ENCODE results near the gene KCNC3. TPM values are rescaled to one million over a fixed set of nuclear protein-coding genes. Genes with fewer than 3 reads are reported as not detected.

KCNC3 gene
- total and polyA plus RNA-seq, 2 of the 4 experiments (the other 2 are of a cell fraction): 0.07 TPM; not detected in 1

DNA sequence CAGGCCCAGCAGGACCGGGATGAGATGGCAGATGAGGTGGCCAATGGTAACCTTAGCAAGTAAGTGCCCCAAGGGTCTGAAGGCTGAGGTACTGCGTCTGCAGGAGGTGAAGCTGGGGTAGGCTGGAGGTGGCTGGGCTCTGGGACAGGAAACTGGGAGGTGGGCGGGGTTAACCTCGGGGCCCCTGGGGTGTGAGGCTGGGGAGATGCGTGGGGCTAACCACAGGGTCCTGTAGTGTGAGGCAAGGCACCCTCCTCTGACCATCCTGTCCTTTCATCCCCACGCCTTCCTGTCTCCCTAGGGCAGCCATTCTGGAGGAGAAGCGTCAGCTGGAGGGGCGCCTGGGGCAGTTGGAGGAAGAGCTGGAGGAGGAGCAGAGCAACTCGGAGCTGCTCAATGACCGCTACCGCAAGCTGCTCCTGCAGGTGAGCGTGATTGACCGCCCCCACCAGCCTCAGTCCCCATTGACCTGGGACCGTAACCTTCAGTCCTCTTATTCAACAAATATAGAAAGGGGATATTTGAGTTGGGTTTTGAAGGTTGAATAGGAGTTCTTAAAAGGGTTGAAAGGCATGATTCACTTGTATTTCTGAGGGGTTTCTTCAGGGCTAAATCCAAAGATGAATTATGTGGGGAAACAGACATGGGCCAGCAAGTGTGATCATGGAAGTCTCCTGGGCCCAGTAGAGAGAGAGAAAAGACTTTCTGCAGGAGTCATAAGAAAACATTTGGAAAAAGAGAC lies 35.7 kb downstream of the KCNC3 start:
- H3K23ac ChIP-seq (ENCODE audit: low read depth, low read length): no peak overlapping the region
- no peak overlapping the region for H2BK120ac ChIP-seq (ENCODE audit: low read depth, low read length)
- H2AK9ac ChIP-seq (replicated peaks; ENCODE audit: low read depth, low read length, poor library complexity): no peak overlapping the region
- no peak overlapping the region for H3K9ac ChIP-seq (ENCODE audit: low read depth, low read length)
- no CpG with 5 or more reads among the region's 14 CpGs for WGBS, 2 experiments (ENCODE audit: extremely low coverage in 2 of 2, insufficient read length in 1 of 2)
- no peak overlapping the region for H4K91ac ChIP-seq (ENCODE audit: insufficient read depth, low read depth, low read length)
- H3K27ac ChIP-seq (ENCODE audit: insufficient read depth, low read length): no peak overlapping the region
- no peaks in the 10 kb centered on the region for H3K9me1 ChIP-seq (ENCODE audit: insufficient read depth, low read length)
- CTCF ChIA-PET: no interaction called here
- no peak overlapping the region for H2BK5ac ChIP-seq (ENCODE audit: low read depth, low read length, poor library complexity, severe bottlenecking)
- no peak overlapping the region for H4K5ac ChIP-seq (ENCODE audit: low read depth, low read length)
- no peak overlapping the region for H2BK20ac ChIP-seq (ENCODE audit: low read depth, low read length)
- H3K4ac ChIP-seq (ENCODE audit: low read depth, low read length): no peak overlapping the region
- BruUV-seq (replicated peaks): no TSS peak
- no peak for DNase-seq
- dilution Hi-C loops (cut with HindIII; ENCODE audit: low sequenced_read_pairs, unreplicated experiment): no loop called here
- ATAC-seq (ENCODE audit: low read depth): no peak
- peaks cover 12% of the 10 kb centered on the region; the same call in 1 of the 2 replicates for H3K9me3 ChIP-seq (ENCODE audit: control insufficient read depth, insufficient read depth, low read length)
- no peaks in the 10 kb centered on the region for H3K36me3 ChIP-seq (ENCODE audit: control insufficient read depth, insufficient read depth, low read length)
- TF ChIP-seq FOS (IDR thresholded peaks at IDR 0.05; ENCODE audit: low read depth, low read length) (no peak), RCOR1 (IDR thresholded peaks at IDR 0.05; ENCODE audit: insufficient replicate concordance, low read length) (no peak), CEBPB (IDR thresholded peaks at IDR 0.05; ENCODE audit: low read depth, low read length) (no peak), MAFK (IDR thresholded peaks at IDR 0.05; ENCODE audit: low read depth, low read length) (no peak), SMC3 (IDR thresholded peaks at IDR 0.05; ENCODE audit: low read depth, low read length) (no peak), BHLHE40 (IDR thresholded peaks at IDR 0.05; ENCODE audit: low read depth, low read length) (no peak), CHD1 (IDR thresholded peaks at IDR 0.05; ENCODE audit: low read depth, low read length) (no peak), RFX5 (IDR thresholded peaks at IDR 0.05; ENCODE audit: low read depth, low read length) (no peak), MXI1 (IDR thresholded peaks at IDR 0.05; ENCODE audit: borderline replicate concordance, low read depth, low read length) (no peak), MAZ (IDR thresholded peaks at IDR 0.05; ENCODE audit: borderline replicate concordance, low read depth, low read length) (no peak), RAD21 (IDR thresholded peaks at IDR 0.05; ENCODE audit: low read length) (no peak), NFE2L2 (IDR thresholded peaks at IDR 0.05; ENCODE audit: low read depth, low read length) (no peak), POLR2A (IDR thresholded peaks at IDR 0.05; ENCODE audit: low read depth, low read length) (no peak)
- TF ChIP-seq, protein P1, sequence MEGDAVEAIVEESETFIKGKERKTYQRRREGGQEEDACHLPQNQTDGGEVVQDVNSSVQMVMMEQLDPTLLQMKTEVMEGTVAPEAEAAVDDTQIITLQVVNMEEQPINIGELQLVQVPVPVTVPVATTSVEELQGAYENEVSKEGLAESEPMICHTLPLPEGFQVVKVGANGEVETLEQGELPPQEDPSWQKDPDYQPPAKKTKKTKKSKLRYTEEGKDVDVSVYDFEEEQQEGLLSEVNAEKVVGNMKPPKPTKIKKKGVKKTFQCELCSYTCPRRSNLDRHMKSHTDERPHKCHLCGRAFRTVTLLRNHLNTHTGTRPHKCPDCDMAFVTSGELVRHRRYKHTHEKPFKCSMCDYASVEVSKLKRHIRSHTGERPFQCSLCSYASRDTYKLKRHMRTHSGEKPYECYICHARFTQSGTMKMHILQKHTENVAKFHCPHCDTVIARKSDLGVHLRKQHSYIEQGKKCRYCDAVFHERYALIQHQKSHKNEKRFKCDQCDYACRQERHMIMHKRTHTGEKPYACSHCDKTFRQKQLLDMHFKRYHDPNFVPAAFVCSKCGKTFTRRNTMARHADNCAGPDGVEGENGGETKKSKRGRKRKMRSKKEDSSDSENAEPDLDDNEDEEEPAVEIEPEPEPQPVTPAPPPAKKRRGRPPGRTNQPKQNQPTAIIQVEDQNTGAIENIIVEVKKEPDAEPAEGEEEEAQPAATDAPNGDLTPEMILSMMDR (conservative IDR thresholded peaks at IDR 0.05; ENCODE audit: low read depth, low read length): no peak
- TF ChIP-seq, protein P2, sequence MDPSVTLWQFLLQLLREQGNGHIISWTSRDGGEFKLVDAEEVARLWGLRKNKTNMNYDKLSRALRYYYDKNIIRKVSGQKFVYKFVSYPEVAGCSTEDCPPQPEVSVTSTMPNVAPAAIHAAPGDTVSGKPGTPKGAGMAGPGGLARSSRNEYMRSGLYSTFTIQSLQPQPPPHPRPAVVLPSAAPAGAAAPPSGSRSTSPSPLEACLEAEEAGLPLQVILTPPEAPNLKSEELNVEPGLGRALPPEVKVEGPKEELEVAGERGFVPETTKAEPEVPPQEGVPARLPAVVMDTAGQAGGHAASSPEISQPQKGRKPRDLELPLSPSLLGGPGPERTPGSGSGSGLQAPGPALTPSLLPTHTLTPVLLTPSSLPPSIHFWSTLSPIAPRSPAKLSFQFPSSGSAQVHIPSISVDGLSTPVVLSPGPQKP (IDR thresholded peaks at IDR 0.05; ENCODE audit: borderline replicate concordance, low read depth, low read length): no peak
- TF ChIP-seq, protein P3, sequence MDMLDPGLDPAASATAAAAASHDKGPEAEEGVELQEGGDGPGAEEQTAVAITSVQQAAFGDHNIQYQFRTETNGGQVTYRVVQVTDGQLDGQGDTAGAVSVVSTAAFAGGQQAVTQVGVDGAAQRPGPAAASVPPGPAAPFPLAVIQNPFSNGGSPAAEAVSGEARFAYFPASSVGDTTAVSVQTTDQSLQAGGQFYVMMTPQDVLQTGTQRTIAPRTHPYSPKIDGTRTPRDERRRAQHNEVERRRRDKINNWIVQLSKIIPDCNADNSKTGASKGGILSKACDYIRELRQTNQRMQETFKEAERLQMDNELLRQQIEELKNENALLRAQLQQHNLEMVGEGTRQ (IDR thresholded peaks at IDR 0.05; ENCODE audit: low read depth, low read length): no peak
- no peaks in the 10 kb centered on the region for H3K79me1 ChIP-seq (ENCODE audit: low read depth in 1 of 2, low read length in 2 of 2)
- no peak overlapping the region for H3K18ac ChIP-seq (ENCODE audit: low read depth, low read length)
- H3K14ac ChIP-seq (replicated peaks; ENCODE audit: low read depth, low read length): no peak overlapping the region
- H3K4me1 ChIP-seq (ENCODE audit: control insufficient read depth, insufficient read depth, low read length): no peaks in the 10 kb centered on the region
- in situ Hi-C loops (cut with MboI; ENCODE audit: low sequenced_read_pairs): no loop called here
- no peak overlapping the region for H2BK15ac ChIP-seq (ENCODE audit: low read depth, low read length)
- no peak overlapping the region for H3K56ac ChIP-seq (ENCODE audit: extremely low read depth, insufficient read depth, low read length)
- intact Hi-C loops (cut with micrococcal nuclease): no loop called here
- H3K4me3 ChIP-seq (ENCODE audit: insufficient read depth, low read depth, low read length): no peak overlapping the region
- H2AFZ ChIP-seq (replicated peaks; ENCODE audit: low read length, poor library complexity): no peak overlapping the region
- H3K27me3 ChIP-seq (ENCODE audit: control insufficient read depth, insufficient read depth, low read length): no peaks in the 10 kb centered on the region
- no peaks in the 10 kb centered on the region for H4K20me1 ChIP-seq (ENCODE audit: insufficient read depth, low read length)
- no peak overlapping the region for H3K4me2 ChIP-seq (ENCODE audit: low read depth, low read length)
- no peak overlapping the region for H4K8ac ChIP-seq (ENCODE audit: low read depth in 2 of 2, low read length in 2 of 2)
- POLR2A ChIA-PET (ENCODE audit: unreplicated experiment): no interaction called here
- H2AK5ac ChIP-seq (ENCODE audit: low read depth, low read length): no peak overlapping the region

All from IMR-90 (cell line).